Ovary (tissue), 9 donors: ENCODE measurements around the gene PLAU. TPM values are rescaled to one million over a fixed set of nuclear protein-coding genes. Genes with fewer than 3 reads are reported as not detected.
"Not testable (repeated sequence)": the region's sequence is repeated elsewhere in the genome, so short reads cannot be mapped to it uniquely, and the experiment has no call there.

Experiments used
- DNase-seq, 5 donors: peaks; one replicate each; pipeline ENCODE4 v3.0.0-alpha.2; 2019 to 2020
- H3K27ac ChIP-seq, 2 donors: fragments of 200-600 bp; one replicate each; pipeline versions ENCODE4 v1.5.1 to v1.8.0; 2019 to 2022
- H3K27me3 ChIP-seq: fragments of 200-600 bp; one replicate; pipeline ENCODE4 v1.8.0; 2022
- H3K36me3 ChIP-seq: fragments of 200-600 bp; sonication (generic); one replicate; pipeline ENCODE4 v1.5.1; 2019
- H3K4me1 ChIP-seq: one replicate; pipeline ENCODE4 v1.8.1; 2013; ENCODE audit warnings: mild to moderate bottlenecking, moderate library complexity; ENCODE audit not compliant: insufficient read depth
- H3K4me3 ChIP-seq: fragments of 200-600 bp; sonication (generic); one replicate; pipeline ENCODE4 v1.5.1; 2017
- H3K9me3 ChIP-seq, 2 donors: fragments of 200-600 bp in 1 of 2; sonication (generic) in 1 of 2; one replicate each; pipeline versions ENCODE4 v1.5.1 to v1.8.1; 2013 to 2019; ENCODE audit warnings: mild to moderate bottlenecking in 1 of 2, moderate library complexity in 1 of 2
- CTCF ChIP-seq, 3 donors: fragments of 450-650 bp in 2 of 3; fragments of 200-600 bp in 1 of 3; IDR thresholded peaks; one replicate each; pipeline versions ENCODE4 v1.5.1 to v1.8.0; 2016 to 2022; ENCODE audit warnings: antibody characterized with exemption in 3 of 3, mild to moderate bottlenecking in 1 of 3
- EP300 ChIP-seq: sonication (generic); formaldehyde crosslinking; IDR thresholded peaks from one replicate; pipeline ENCODE4 v1.6.1; 2017; ENCODE audit warnings: antibody characterized with exemption
- POLR2A ChIP-seq: fragments of 450-650 bp; IDR thresholded peaks from one replicate; pipeline ENCODE4 v1.6.1; 2017; ENCODE audit warnings: antibody characterized with exemption, mild to moderate bottlenecking, moderate library complexity
- WGBS, 3 donors: extraction: QIAGEN DNeasy Blood & Tissue Kit in 1 of 3; methylation state at CpG; one replicate each; pipeline versions ENCODE4 v1.1.5 to v1.1.7; 2013 to 2017; 5-methylcytosine and 5-hydroxymethylcytosine counted together
- intact Hi-C, 4 donors: fragments of 100-400 bp; cut with DNase I; formaldehyde crosslinking; loops; one replicate each; pipeline versions ENCODE4 v1.11.0 to v1.15.1; 2022 to 2023
- polyA plus RNA-seq, 2 donors: library from polyadenylated mRNA; stranded (reverse); fragments of 200-250 nt in 1 of 2; fragments of 350-450 nt in 1 of 2; fragmentation: Illumina TruSeq in 1 of 2; extraction: RNeasy Lipid Tissue Mini Kit (QIAGEN cat#74804) in 1 of 2; gene quantifications; one replicate each; pipeline ENCODE4 v1.2.3, GENCODE V29; 2013 to 2014
- total RNA-seq, 7 donors: library from RNA; depleted of rRNA in 2 of 7; stranded (reverse); fragments of >200 nt in 2 of 7; fragmentation: NEBNext Ultra II Directional in 3 of 7; extraction: Animal tissue kit (Norgen Biotek cat#: 25700) in 3 of 7; gene quantifications; one replicate each; pipeline versions ENCODE4 v1.1.0 to v1.2.4, GENCODE V29; 2016 to 2023
- donor health status: DM: no; HTN: no; CAD: no; lungs with moderate emphysema.
- donor health status: DM: no; HTN: no; CAD: no.
- donor health status: Bipolar disorder and iron deficiency.
- donor health status: DM: yes; HTN: yes; CAD: no.
- donor health status: DM: no; HTN: no; CAD: no.
- donor health status: DM: yes; HTN: yes; CAD: no.

PLAU gene
- total and polyA plus RNA-seq, 9 donors, result 0.24 to 12.6 (median 4.6) TPM

- Histone ChIP-seq H3K4me3 (no peak overlapping the region), H3K27ac (no peak overlapping the region), H3K9me3 (no peaks in the 10 kb centered on the region), H3K36me3 (no peaks in the 10 kb centered on the region), H3K27me3 (no peaks in the 10 kb centered on the region), H3K4me1 (peaks cover 5% of the 10 kb centered on the region)
- intact Hi-C loops, result loop anchor here in 1 of 4 donors (5.0 kb wide), 1 partner anchor 191 kb away; no protein-coding TSS in a partner anchor
- TF ChIP-seq CTCF (IDR thresholded peaks at IDR 0.05) (no peak), POLR2A (no peak), EP300 (no peak)
- DNase-seq, result no peak
- WGBS, 3 donors, result 76 to 84% (median 79%) methylated on average over 5 of the region's 5 CpGs
These were observed 19.4 kb upstream of the PLAU start for GRCh38 chr10:73891540-73891939.

DNA sequence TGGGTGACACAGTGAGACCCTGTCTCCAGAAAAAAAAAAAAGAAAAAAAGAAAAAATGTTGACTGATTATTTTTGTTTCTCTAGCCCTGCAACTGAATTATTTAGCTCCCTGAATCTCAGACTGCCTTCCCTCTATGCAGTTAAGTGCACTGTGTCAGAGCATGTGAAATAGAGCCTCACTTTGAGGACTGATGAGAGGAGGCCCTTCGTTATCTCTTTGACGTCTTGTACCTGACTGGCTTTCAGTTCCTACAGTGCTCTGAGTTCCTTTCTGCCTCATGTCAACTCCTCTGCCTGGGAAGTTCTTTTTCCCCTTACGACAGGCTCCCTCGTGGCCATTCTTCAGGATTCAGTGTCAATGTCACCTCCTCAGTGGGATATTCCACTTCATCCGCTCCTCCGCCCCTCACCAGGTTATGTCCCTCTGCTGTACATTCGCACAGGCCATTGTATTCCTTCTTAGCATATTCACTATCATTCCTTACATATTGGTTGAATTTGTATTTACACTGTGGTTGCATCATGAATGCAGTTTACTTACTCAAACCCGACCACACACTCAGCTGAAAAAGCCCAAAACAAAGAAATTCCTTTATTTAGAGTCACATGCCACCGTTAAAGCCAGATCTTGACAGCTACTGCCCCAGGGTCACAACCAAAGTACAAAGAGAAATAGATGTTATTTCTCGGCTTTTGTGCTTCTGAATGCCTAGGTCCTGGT lies 18.5 kb upstream of the PLAU start:
- H3K27ac ChIP-seq, result no peak overlapping the region
- no peaks in the 10 kb centered on the region for H3K9me3 ChIP-seq
- H3K36me3 ChIP-seq, result no peaks in the 10 kb centered on the region
- TF ChIP-seq CTCF (IDR thresholded peaks at IDR 0.05) (no peak), POLR2A (no peak), EP300 (no peak)
- H3K4me1 ChIP-seq, result peaks cover 5% of the 10 kb centered on the region
- no peaks in the 10 kb centered on the region for H3K27me3 ChIP-seq
- WGBS, 3 donors, result 61 to 69% (median 69%) methylated on average over 10 of the region's 10 CpGs
- DNase-seq, result no peak
- intact Hi-C loops, result loop anchor here in 1 of 4 donors (5.0 kb wide), 1 partner anchor 190 kb away; no protein-coding TSS in a partner anchor
- no peak overlapping the region for H3K4me3 ChIP-seq

GRCh38 chr10:73893426-73893825 lies 17.5 kb upstream of the PLAU start:
- no peak overlapping the region for H3K4me3 ChIP-seq
- no peaks in the 10 kb centered on the region for H3K36me3 ChIP-seq
- H3K27ac ChIP-seq, result no peak overlapping the region
- H3K9me3 ChIP-seq, result no peaks in the 10 kb centered on the region
- no peaks in the 10 kb centered on the region for H3K27me3 ChIP-seq
- DNase-seq, result no peak
- TF ChIP-seq EP300 (no peak), CTCF (IDR thresholded peaks at IDR 0.05) (no peak), POLR2A (no peak)
- intact Hi-C loops, result loop anchor here in 1 of 4 donors (5.0 kb wide), 1 partner anchor 189 kb away; no protein-coding TSS in a partner anchor
- H3K4me1 ChIP-seq, result no peaks in the 10 kb centered on the region
- WGBS, 3 donors, result 79 to 88% (median 82%) methylated on average over 8 of the region's 8 CpGs

GRCh38 chr10:73894245-73894971 lies 16.5 kb upstream of the PLAU start:
- DNase-seq, result no peak
- no peaks in the 10 kb centered on the region for H3K9me3 ChIP-seq
- no peaks in the 10 kb centered on the region for H3K36me3 ChIP-seq
- WGBS, 3 donors, result 66 to 81% (median 75%) methylated on average over 6 of the region's 6 CpGs
- no peaks in the 10 kb centered on the region for H3K27me3 ChIP-seq
- intact Hi-C loops, result loop anchor here in 1 of 4 donors (5.0 kb wide), 1 partner anchor 188 kb away; no protein-coding TSS in a partner anchor
- no peak overlapping the region for H3K4me3 ChIP-seq
- H3K4me1 ChIP-seq, result no peaks in the 10 kb centered on the region
- TF ChIP-seq POLR2A (no peak), CTCF (IDR thresholded peaks at IDR 0.05) (no peak), EP300 (no peak)
- no peak overlapping the region for H3K27ac ChIP-seq

DNA sequence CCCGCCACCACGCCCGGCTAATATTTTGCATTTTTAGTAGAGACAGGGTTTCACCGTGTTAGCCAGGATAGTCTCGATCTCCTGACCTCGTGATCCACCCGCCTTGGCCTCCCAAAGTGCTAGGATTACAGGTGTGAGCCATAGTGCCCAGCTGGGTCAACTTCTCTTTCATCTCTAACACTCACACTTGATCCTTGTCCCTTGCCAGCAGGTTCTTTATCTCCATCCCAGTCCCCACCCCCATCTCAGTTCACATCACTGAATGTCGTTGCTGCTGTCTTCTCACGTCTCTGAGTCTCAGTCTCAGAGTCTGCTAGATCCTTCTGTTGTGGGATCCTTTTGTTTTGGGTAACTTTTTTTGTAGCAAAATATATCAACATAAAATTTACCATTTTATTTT lies 15.6 kb upstream of the PLAU start:
- WGBS, 3 donors, result 94 to 98% (median 97%) methylated on average over 9 of the region's 9 CpGs
- H3K36me3 ChIP-seq, H3K27me3 ChIP-seq, H3K4me1 ChIP-seq, intact Hi-C loops, H3K9me3 ChIP-seq, H3K4me3 ChIP-seq, H3K27ac ChIP-seq, DNase-seq: not testable (repeated sequence)
